GM21360 (cell line): ENCODE data around the gene INMT.

Source experiments
- ATAC-seq: cut with Tn5 transposase; IDR thresholded peaks from one replicate; pipeline ENCODE4 v1.9.1; 2021; ENCODE audit warnings: mild to moderate bottlenecking, moderate library complexity; ENCODE audit not compliant: unreplicated experiment

Gene INMT

GRCh38 chr7:30779574-30779973, 27.6 kb downstream of the INMT start:
- no peak for ATAC-seq

DNA sequence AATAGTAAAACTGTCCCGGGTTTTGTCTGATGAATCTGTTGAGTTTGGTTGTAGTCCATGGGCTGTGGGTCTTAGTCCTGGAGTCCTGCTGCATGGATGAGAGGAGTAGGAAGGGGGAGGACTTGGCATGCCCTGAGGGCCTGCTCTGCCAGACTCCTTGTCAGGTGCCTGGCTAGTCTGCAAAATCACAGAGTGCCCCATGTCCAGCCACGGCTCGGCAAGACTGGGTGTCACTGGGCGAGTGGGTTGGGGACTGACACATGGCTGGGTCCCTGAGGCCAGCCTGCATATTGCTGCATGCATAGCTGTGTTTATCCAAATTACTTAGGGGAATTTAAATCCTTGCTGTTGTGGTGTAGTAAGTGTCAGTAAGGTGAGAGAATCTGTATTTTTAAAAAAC, 29.0 kb downstream of the INMT start:
- no peak for ATAC-seq

- no peak for ATAC-seq
Measured at GRCh38 chr7:30782690-30783089, 30.8 kb downstream of the INMT start.

DNA sequence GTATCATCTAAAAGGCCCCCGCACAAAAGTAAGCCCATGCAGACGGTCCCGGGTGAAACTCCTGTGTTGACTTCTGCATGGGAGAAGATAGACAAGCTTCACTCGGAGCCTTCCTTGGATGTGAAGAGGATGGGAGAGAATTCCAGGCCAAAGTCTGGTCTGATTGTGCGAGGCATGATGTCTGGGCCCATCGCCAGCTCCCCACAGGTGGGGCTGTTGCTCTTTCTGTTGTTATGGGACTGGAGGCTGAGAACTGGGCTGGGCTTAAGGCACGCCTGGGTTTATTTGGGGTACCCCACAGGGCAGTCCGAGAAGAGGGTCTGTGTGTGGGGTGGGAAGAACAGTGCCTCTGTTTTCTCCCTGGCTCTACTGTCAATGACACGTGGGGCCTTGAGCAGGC, 33.9 kb downstream of the INMT start:
- ATAC-seq: no peak

DNA sequence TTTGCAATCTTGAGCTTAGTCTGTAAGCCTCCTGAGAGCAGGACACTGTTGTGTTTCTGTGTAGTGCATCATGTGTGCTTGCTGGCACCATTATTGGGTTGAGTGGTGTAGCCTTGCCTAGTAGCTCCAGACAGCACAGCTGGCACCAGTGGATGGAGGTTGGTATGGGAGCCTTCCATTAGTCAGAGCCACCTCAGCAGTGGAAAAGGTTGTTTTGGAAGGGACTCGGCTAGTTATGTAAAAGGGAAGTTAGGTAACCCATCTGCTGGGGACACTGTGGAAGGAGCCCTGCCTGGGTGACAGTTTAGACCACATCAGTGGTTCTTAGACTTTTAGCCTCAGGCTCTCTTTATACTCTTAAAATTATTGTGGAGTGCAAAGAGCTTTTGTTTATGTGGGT, 35.6 kb downstream of the INMT start:
- ATAC-seq: no peak

DNA sequence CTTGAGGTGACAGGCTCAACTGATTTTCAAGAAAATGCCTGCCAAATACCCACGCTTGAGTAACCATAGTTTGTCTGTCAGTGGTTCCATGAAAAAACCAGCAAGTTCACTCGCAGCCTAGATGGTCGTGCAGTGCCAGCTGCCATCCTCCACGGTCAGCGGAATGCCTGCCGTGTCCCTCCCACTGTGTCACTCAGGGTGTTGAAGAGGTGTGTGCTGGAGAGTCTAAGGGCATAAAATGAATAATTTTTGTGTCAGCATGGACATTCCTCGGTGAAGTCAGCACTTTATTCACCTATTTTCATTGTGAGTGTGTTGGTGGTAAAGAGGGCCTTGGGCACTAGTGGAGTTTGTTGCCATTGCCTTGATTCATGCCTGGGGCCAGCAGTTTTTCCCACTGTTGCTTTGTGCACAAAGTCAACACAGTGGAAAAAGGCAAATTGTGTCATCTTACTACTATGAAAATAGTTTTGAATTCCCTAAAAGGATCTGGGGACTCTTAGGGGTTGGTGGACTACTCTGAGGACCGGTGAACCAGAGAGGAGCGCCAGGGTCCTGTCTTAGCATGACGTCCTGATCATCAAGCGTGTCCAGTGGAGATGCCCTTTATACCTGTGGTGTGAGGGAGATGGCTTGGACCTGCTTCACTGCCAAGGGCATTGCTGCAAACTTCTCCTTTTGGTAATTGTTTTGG, 36.9 kb downstream of the INMT start:
- no peak for ATAC-seq

- ATAC-seq: no peak
Measured at GRCh38 chr7:30789334-30789711, 37.4 kb downstream of the INMT start.

GRCh38 chr7:30790356-30790755, 38.4 kb downstream of the INMT start:
- ATAC-seq: no peak

DNA sequence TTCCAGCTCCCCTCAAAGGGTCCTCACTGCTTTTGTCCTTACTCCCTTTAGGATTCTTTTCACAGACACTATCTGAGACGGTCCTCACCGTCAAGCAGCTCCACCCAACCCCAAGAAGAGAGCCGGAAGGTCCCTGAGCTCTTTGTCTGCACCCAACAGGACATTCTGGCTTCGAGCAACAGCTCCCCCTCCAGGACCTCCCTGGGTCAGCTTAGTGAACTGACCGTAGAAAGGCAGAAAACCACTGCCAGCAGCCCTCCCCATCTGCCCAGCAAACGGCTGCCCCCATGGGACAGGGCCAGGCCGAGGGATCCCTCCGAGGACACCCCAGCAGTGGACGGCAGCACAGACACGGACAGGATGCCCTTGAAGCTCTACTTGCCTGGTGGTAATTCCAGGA, 39.2 kb downstream of the INMT start:
- no peak for ATAC-seq

DNA sequence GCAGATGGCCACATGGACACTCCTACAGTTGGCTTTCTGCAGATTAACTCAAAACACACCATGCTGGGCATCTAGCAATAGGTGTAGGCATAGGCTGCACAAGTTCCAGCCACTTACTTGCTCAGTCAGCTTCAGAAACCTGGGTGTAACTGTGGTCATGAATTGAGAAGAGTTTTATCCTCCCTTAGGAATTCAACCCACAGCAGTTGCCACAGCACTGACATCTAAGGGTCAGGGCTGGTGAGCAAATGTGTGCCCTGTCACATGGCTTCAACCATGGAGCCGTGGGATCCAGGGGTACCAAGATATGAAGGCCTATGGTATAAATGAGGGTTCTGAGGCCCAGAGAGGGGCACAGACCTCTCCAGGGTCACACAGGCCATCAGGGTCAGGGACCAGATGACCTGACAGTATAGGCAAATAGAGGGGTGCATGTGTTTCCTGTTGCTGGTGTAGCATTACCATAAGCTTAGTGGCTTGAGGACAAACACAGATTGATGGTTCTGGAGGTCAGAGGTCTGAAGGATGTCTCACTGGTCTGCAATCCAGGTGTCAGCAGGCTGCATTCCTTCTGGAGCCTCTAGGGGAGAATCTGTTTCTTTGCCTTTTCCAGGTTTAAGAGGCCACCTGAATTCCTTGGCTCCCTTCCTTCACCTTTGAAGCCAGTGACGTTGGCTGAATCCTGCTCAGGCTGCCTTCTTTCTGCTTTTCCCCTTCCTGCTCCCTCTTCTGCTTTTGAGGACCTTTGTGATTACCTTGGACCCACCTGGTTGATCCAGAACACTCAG, 43.4 kb downstream of the INMT start:
- ATAC-seq: no peak

DNA sequence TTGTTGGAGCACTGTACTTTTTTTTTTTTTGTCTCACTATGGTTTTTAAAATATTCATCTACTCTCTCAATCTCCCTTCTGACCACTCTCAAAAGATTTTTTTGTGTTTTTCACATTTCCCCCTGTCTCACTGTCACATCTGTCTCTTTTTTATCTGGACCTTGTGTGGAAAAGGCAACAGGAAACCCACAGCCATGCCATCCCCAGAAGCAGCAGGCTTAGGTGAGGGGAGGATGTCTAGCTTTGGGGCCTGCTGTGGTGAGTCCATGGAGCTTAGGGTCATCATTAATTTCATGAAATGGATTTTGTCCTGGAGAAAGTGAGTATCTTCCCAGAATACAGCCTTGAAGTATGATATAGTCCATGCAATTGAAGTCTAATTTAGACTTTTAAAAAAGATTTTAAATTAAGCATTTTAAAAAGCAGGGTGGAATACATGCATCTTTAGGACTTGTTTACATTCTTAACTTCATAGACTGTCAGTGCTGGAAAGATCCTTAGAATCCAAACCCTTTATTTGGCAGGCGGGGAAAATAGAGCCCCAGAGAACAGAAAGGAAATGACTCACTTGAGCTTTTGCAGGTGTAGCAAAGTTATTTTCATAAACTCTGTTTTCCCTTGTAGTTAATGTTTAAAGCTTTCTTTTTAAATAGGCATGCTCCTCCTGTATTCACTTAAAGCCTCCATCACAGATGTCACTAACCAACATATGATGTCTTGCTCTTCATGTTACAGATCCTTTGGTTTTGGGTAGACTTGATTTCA, 44.4 kb downstream of the INMT start:
- ATAC-seq: no peak

DNA sequence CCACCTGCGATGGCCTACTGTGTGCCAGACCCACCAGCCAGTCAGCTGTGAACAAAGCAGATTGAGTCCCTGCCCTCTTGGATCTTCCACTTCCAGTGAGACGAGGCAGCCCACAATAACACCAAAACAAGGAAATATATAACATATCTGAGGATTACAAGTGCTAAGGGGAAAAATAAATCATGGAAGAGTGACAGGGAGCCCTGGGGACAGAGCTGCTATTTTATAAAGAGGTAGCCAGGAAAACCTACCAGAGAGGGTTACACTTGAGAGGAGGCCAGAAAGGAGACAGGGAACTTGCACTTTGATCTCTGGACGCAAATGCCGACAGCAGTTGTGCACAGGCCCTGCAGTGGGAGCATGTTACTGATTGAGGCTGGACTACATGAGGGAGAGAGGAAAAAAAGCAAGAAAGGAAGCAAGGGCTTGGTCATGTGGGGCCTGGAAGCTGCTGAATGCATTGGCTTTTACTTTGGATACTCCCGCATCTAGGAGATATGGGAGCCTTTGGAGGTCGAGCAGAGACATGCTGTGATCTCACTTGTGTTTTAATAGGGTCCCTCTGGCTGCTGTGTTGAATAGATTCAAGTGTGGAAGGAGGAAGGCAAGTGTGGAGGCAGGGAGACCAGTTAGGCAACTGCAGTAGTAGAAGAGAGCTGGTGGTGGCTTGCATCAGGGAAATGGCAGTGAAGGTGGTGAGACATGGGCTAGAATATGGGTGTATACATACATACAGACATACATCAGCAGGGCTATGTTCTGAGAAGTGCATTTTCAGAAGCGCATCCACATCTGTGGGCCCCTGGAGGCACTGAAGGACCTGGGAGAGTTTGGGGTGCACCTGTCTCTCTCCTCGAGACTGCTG, 45.5 kb downstream of the INMT start:
- no peak for ATAC-seq

DNA sequence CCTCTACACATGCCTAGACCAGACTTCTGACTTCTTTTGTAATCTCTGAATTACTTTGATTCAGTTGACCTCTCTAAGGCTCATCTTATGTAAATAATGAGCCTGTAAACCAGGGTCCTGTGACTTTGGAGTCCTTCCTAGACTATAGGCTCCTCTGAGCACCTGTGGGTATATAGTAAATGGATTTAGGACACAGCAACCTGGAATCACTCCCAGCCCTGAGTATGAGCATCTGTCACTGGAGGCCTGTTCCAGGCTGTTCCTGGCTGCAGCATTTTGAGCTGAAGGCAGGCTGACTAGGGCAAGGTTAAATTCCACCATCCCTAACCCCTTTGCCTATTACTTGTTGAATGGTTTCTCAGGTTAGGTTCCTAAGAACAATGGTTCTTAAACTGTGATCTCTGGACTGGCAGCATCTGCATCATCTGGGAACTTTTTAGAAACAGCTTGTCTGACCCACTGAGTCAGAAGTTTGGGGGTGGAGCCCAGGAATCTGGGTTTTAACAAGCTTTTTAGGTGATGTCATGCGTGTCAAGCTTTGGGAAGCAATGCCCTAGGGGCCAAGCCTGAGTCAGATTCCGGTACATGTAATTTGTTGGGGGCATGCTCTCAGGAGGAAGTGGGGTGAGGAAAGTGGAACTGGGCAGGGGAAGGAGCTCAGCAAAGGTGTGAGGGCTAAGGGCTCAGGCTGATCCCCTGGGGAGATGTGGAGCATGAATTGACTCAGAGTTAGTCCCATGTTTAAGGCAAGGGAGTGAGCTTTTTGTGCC, 47.5 kb downstream of the INMT start:
- ATAC-seq: peak; percentile 85

- ATAC-seq: no peak
Measured at GRCh38 chr7:30799976-30800661, 48.2 kb downstream of the INMT start.

- peak; percentile 24 for ATAC-seq
Measured at GRCh38 chr7:30800785-30801252, 48.9 kb downstream of the INMT start.

GRCh38 chr7:30802812-30803211, 50.9 kb downstream of the INMT start:
- no peak for ATAC-seq

GRCh38 chr7:30804078-30804661, 52.2 kb downstream of the INMT start:
- ATAC-seq: no peak

DNA sequence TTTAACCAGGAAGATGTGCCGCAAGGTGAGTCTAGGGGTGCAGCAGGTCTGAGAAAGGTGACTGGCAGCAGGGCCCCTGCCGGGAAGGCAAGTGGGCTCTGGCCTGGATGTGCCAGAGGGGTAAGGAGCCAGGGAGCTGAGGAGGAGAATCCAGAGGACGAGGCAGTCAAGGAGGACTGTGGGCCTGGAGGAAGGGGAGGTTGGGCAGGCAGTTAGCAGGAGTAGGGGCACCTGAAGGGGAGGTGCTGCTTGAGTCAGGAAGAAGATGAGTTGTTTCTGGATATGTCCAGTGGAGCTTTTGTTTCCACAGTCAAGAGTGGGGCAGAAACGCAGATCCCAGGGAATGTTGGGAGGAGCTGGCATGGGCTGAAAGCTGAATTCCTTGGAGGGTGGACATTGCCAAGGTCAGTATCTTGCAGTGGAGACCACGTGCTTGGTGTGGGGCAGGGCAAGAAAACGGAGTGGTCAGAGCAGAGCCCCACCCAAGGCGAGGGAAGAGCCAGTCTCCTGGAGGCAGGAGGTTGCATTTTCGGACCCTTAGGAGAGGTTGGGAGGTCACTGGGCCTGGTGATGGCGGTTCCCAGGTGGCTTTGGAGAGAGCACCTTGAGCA, 53.3 kb downstream of the INMT start:
- no peak for ATAC-seq

DNA sequence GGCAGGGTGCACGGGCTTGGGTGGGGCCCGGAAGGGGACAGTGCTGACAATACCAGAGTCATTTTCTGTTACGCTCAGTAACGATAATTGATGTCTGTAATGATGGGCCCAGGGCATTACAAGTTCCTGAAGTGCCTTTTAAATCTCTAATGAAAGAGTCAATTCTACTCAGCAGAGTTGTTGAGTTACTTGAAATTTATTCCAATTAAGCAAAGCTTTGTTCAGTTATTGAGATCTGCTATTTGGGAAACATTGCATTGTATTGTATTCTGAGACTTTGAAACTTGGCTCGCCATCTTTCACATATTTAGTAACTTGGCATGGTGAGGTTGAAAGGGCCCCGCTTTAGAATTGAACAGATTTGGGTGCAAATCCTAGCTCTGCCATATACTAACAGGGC, 54.0 kb downstream of the INMT start:
- ATAC-seq: no peak
